Measurements from ENCODE around the gene UBL4A.
A peak's percentile ranks its signal among the peaks of the same experiment; 100 is the strongest.

Gene UBL4A

DNA sequence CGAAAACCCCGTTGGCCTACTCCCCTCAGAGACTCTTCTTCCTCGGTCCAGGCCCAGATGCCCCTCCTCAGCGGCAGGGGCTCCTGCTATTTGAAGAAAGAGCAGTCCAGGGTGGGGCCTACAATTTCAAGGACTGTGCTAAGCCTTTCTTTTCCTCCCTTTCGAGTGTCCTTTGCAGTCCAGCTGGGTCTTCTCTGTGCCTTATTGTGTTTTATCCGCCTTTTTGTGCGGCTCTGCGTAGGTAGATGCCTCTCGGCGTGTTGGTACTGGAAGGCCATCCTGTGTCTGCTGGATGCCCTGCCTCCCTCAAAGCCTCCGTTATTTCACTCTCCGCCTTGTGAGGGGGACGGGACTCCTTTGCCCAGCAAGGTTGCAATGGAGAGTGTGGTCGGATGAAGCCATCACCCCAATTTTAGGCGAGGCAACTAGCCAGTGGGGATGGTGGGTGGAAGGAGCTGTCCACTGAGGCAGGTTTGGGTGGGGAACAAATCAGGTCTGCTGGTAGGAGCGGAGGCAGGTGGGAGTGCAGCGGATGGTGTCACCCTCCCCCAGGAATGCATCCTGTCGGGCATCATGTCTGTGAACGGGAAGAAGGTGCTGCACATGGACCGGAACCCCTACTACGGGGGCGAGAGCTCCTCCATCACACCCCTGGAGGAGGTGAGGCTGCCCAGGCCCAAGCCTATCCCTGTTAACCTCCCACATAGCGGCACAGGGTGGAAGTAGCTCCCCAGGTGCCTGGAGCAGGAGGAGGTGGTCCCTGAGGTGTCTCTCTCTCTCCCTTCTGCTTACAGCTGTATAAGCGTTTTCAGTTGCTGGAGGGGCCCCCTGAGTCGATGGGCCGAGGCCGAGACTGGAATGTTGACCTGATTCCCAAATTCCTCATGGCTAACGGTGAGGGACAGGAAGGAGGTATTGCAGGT is 48.2 kb downstream of the UBL4A start:
- DNase-seq (ENCODE audit: low read depth in 2 of 2), result no peak

DNA sequence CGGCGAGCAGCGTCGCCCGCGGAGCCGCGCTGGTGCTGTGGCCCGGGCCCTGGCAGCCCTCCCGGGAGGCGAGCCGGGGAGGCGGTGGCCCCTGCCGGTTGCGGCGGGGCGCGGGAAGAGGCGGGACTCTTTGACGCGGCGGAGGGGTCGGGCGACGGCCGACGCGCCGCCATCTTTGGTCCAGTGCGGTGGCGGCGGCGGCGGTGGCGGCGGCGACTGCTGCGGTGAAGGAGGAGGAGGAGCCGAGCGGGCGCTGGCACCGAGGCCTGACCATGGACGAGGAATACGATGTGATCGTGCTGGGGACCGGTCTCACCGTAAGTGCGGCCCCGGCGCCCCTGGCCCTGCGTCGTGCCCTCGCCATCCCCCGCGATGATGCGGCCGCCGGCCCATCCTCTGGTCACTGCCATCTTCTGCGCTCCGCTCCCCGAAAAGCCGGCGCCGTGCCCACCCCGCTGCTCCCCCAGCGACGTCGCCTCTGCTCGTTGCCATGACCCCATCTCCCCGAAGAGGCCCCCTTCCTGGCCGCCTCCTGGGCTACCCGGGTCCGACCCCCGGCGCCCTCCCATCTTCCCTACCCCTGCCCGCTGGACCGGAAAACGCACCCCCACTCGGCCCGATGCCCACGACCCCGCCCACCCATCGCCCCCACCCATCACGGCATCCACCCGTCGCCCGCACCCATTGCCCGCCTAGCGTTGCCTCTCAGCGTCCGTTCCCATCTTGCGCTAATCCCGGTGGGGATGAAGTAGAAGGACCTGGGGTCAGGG is 49.2 kb downstream of the UBL4A start, which contains the start of gene GDI1:
TSS of gene GDI1 (plus strand) at position 172 of the 770 bp plus-strand sequence. CDS start at position 273, 101 bp downstream.
- peak in 1 of 2 donors; percentile 40 for DNase-seq (ENCODE audit: low read depth in 2 of 2)

DNA sequence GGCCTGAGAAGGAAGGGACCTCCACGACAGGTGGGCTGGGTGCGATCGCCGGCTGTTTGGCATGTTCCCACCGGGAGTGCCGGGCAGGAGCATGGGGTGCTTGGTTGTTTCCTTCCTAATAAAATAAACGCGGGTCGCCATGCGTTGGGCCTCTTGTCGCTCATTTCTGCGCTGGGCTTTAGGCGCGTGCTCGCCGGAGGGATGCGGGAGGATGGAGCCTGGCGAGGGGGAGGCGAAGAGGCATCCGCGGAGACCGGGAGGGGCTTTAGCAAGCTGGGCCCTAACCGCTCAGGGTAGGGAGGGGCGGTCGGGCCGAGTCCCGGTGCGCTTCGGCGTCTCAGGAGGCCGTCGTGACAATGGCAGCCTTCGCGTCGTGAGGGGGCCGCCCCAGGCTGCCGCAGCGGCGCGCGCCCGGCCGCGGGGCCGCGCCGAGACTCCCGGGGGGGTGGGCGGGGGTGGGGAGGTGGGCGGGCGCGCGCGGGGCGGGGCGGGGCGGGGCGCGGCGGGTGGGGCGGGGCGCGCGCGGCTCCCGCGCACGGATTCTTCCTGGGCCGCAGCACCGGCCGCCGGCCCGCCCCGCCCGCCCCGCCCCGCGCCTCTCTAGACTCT is 49.9 kb downstream of the UBL4A start:
- no peak for DNase-seq (ENCODE audit: low read depth in 2 of 2)

DNA sequence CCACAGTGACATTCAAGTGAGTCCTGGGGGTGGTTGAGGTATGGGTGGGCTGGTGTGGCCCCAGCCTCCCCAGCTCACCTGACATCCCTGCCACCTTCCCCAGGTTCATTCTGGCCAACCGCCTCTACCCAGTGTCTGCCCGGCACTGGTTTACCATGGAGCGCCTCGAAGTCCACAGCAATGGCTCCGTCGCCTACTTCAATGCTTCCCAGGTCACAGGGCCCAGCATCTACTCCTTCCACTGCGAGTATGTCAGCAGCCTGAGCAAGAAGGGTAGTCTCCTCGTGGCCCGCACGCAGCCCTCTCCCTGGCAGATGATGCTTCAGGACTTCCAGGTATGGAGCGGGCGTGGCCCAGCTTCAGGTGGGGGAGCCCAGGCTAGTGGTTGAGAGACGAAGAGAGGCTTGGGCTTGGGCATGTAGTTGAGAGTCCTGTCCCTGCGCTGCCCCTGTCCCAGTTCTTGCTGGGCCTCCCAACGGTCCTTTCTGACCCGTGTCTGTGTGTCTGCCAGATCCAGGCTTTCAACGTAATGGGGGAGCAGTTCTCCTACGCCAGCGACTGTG is 51.2 kb downstream of the UBL4A start:
- DNase-seq (ENCODE audit: low read depth in 2 of 2), result no peak

DNA sequence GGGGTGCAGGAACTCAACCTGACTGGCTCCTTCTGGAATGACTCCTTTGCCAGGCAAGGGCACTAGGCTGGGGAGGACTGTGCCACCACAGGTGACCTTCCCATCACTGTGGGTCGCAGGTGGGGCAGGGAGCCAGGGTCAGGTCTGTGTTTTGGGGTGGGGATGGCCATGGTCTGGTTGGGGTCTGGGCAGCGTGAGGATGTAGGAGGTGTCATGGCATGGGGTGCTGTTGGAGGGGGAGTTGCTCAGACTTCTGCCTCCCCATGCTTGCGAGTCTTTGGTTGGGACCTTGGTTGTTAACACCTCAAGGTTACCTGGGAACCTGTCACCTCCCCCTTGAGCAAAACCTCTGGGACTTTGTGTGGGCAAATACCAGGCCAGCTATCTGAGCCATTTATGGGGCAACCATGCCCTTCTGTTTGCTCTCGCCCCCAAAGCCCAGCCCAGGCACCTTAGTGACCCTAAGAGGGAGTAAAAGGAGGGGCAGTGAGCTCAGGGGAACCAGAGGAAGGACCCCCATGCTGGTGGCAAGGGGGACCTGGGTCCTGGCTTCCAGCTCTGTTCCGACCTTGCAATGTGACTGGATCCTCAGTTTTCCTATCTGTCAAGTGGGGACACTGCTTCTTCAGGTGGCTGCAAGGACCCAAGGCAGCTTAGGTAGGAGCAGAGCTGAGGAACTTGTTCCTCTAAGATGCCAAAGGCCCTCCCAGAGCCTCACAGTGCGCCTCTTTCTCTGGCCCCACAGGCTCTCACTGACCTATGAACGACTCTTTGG is 51.8 kb downstream of the UBL4A start:
- DNase-seq (ENCODE audit: low read depth in 2 of 2), result no peak
